GM12874 (cell line): ENCODE measurements around the gene KCNK17.

ENCODE experiments used
- CTCF ChIP-seq: IDR thresholded peaks from 2 replicates; pipeline ENCODE4 v1.5.1; 2011; ENCODE audit warnings: low read depth, mild to moderate bottlenecking, control low read depth, low read length, moderate library complexity; ENCODE audit not compliant: insufficient read depth

Gene KCNK17

GRCh38 chr6:39309942-39310531 lies 4.2 kb downstream of the KCNK17 start:
- peak; percentile 88 for TF ChIP-seq CTCF

- TF ChIP-seq CTCF: no peak
Measured at GRCh38 chr6:39307462-39307861, 6.8 kb downstream of the KCNK17 start.

GRCh38 chr6:39304951-39305350 lies 9.3 kb downstream of the KCNK17 start:
- no peak for TF ChIP-seq CTCF

GRCh38 chr6:39303425-39304153 lies 10.6 kb downstream of the KCNK17 start:
- TF ChIP-seq CTCF: no peak

GRCh38 chr6:39302669-39303424 lies 11.4 kb downstream of the KCNK17 start:
- TF ChIP-seq CTCF: peak; percentile 93

GRCh38 chr6:39302011-39302410 lies 12.2 kb downstream of the KCNK17 start:
- TF ChIP-seq CTCF: no peak

- peak; percentile 47 for TF ChIP-seq CTCF
Measured at GRCh38 chr6:39301606-39302005, 12.6 kb downstream of the KCNK17 start.
